Fibroblast of lung (primary cell): Measurements from ENCODE around the gene CMTM5. TPM values are rescaled to one million over a fixed set of nuclear protein-coding genes. Genes with fewer than 3 reads are reported as not detected.
"Not testable (repeated sequence)": the region's sequence is repeated elsewhere in the genome, so short reads cannot be mapped to it uniquely, and the experiment has no call there.

Experiments used
- DNase-seq, 2 donors: peaks; one replicate each; pipeline versions ENCODE4 v3.0.0 to v3.0.0-alpha.2; 2010; ENCODE audit warnings: low read depth in 2 of 2
- H2AFZ ChIP-seq: 2 replicates; pipeline ENCODE4 v1.5.1; 2012; ENCODE audit warnings: low read length, control low read depth, inconsistent platforms
- H3K27ac ChIP-seq: 2 replicates; pipeline ENCODE4 v1.5.1; 2011; ENCODE audit warnings: low read length, control low read depth; ENCODE audit not compliant: insufficient read depth
- H3K27me3 ChIP-seq: 2 replicates; pipeline ENCODE4 v1.5.1; 2011; ENCODE audit warnings: mild to moderate bottlenecking, low read length; ENCODE audit not compliant: control insufficient read depth, insufficient read depth
- H3K36me3 ChIP-seq: 2 replicates; pipeline ENCODE4 v1.5.1; 2011; ENCODE audit warnings: low read length; ENCODE audit not compliant: control insufficient read depth, insufficient read depth
- H3K4me1 ChIP-seq: 2 replicates; pipeline ENCODE4 v1.5.1; 2011; ENCODE audit warnings: low read length; ENCODE audit not compliant: control insufficient read depth, insufficient read depth; ENCODE audit errors: extremely low read depth
- H3K4me2 ChIP-seq: 2 replicates; pipeline ENCODE4 v1.5.1; 2011; ENCODE audit warnings: low read length, control low read depth; ENCODE audit not compliant: insufficient read depth; ENCODE audit errors: extremely low read depth
- H3K4me3 ChIP-seq, 4 experiments: fragments of 200-600 bp in 1 of 4; sonication (generic) in 1 of 4; replicated peaks in 1 of 4; 2 replicates each; pipeline ENCODE4 v1.5.1; 2011 to 2016; ENCODE audit warnings: low read length in 4 of 4, low read depth in 3 of 4, mild to moderate bottlenecking in 3 of 4, control low read depth in 2 of 4, inconsistent platforms in 1 of 4, mixed read lengths in 1 of 4; ENCODE audit not compliant: insufficient read depth in 1 of 4; ENCODE audit errors: control extremely low read depth in 1 of 4
- H3K79me2 ChIP-seq: 2 replicates; pipeline ENCODE4 v1.5.1; 2012; ENCODE audit warnings: mild to moderate bottlenecking, low read length, inconsistent platforms; ENCODE audit not compliant: control insufficient read depth, insufficient read depth
- H3K9ac ChIP-seq: 2 replicates; pipeline ENCODE4 v1.5.1; 2011; ENCODE audit warnings: mild to moderate bottlenecking, low read length, control low read depth; ENCODE audit not compliant: insufficient read depth
- H3K9me3 ChIP-seq: 2 replicates; pipeline ENCODE4 v1.5.1; 2012; ENCODE audit warnings: low read depth, low read length; ENCODE audit not compliant: control insufficient read depth, insufficient read depth
- H4K20me1 ChIP-seq: 2 replicates; pipeline ENCODE4 v1.5.1; 2011; ENCODE audit warnings: low read length; ENCODE audit not compliant: control insufficient read depth, insufficient read depth; ENCODE audit errors: extremely low read depth
- EZH2 ChIP-seq: IDR thresholded peaks from 2 replicates; pipeline ENCODE4 v1.5.1; 2012; ENCODE audit warnings: low read length, control low read depth, mild to moderate bottlenecking; ENCODE audit errors: missing control alignments
- polyA plus RNA-seq, 2 donors: library from polyadenylated mRNA; depleted of rRNA in 1 of 2; stranded (reverse) in 1 of 2; unstranded in 1 of 2; fragments of >200 nt; gene quantifications; 2 replicates each; pipeline ENCODE4 v1.2.1, GENCODE V29; 2011 to 2012; ENCODE audit warnings: missing spikeins in 1 of 2
- total RNA-seq: library from RNA; depleted of rRNA; stranded (reverse); fragments of >200 nt; gene quantifications from 2 replicates; pipeline ENCODE4 v1.2.1, GENCODE V29; 2014
- TF ChIP-seq, protein P1 (sequence below), 2 donors: IDR thresholded peaks in 1 of 2; conservative IDR thresholded peaks in 1 of 2; 1 replicate in 1 of 2; 2 replicates in 1 of 2; pipeline ENCODE4 v1.5.1; 2011 to 2012; ENCODE audit warnings: low read length in 2 of 2, control low read depth in 1 of 2, inconsistent platforms in 1 of 2, low read depth in 1 of 2, mild to moderate bottlenecking in 1 of 2

CMTM5 gene
- total and polyA plus RNA-seq, 2 donors (not counting 1 experiment from before 2014, with no cell fraction given): 0.08 to 0.33 TPM

DNA sequence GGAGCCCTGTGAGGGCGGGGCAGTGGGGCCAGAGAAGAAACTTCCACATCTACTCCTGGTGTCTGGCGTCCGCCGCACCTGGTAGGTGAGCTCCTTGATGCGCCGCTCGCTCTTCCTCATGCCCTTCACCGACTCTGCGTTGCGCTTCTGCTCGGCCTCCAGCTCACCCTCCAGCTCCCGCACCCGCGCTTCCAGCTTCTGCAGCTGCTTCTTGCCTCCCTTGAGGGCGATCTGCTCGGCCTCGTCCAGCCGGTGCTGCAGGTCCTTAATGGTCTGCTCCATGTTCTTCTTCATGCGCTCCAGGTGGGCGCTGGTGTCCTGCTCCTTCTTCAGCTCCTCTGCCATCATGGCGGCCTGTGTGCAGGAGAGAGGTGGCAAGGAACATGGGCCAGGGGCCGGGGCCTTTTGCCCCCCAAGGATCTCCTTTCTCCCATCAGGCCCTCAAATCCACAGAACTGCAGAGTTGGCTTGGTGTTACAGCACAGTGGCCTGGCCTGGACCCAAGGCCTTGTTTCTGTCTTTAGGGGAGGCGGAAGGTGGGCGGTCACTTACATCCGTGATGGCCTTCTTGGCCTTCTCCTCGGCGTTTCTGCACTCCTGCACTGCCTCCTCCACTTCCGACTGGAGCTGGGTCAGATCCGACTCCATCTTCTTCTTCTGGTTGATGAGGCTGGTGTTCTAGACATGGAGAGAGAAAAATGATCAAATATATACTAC lies 7.7 kb downstream of the CMTM5 start:
- no peak overlapping the region for H3K9ac ChIP-seq
- no peaks in the 10 kb centered on the region for H3K36me3 ChIP-seq
- H3K9me3 ChIP-seq: no peaks in the 10 kb centered on the region
- no peak overlapping the region for H3K4me2 ChIP-seq
- H3K27ac ChIP-seq: no peak overlapping the region
- H2AFZ ChIP-seq: no peak overlapping the region
- H3K4me3 ChIP-seq: no peak overlapping the region
- H3K4me1 ChIP-seq: no peaks in the 10 kb centered on the region
- no peak for TF ChIP-seq EZH2
- TF ChIP-seq, protein P1, sequence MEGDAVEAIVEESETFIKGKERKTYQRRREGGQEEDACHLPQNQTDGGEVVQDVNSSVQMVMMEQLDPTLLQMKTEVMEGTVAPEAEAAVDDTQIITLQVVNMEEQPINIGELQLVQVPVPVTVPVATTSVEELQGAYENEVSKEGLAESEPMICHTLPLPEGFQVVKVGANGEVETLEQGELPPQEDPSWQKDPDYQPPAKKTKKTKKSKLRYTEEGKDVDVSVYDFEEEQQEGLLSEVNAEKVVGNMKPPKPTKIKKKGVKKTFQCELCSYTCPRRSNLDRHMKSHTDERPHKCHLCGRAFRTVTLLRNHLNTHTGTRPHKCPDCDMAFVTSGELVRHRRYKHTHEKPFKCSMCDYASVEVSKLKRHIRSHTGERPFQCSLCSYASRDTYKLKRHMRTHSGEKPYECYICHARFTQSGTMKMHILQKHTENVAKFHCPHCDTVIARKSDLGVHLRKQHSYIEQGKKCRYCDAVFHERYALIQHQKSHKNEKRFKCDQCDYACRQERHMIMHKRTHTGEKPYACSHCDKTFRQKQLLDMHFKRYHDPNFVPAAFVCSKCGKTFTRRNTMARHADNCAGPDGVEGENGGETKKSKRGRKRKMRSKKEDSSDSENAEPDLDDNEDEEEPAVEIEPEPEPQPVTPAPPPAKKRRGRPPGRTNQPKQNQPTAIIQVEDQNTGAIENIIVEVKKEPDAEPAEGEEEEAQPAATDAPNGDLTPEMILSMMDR (conservative IDR thresholded peaks at IDR 0.05 in 1 of 2, IDR thresholded peaks at IDR 0.05 in 1 of 2; ENCODE audit: low read depth in 1 of 2, low read length in 2 of 2): no peak
- no peaks in the 10 kb centered on the region for H3K79me2 ChIP-seq
- H3K27me3 ChIP-seq: no peaks in the 10 kb centered on the region
- H4K20me1 ChIP-seq: no peaks in the 10 kb centered on the region
- DNase-seq: no peak

DNA sequence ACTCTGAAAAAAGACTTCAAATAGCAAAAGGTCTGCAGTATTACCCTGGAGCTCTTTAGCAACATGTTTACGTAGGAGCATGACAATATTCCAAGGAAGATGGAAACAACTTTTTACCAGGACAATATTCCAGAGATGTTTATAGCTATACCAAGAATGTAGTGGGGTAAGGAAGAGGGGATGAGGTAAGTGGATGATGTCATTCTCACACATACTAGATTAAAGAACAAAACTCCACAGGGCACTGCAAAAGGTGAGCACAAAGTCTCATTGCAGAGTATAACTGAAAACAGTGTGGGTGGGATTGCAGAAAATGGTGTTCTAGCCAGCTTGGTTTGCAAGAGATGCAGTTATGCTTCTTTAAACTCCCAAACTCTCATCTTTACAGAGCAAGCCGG lies 8.4 kb downstream of the CMTM5 start:
- H3K4me1 ChIP-seq: no peaks in the 10 kb centered on the region
- no peaks in the 10 kb centered on the region for H3K79me2 ChIP-seq
- DNase-seq: no peak
- no peak overlapping the region for H2AFZ ChIP-seq
- no peak overlapping the region for H3K4me3 ChIP-seq
- no peaks in the 10 kb centered on the region for H4K20me1 ChIP-seq
- TF ChIP-seq, protein P1 (conservative IDR thresholded peaks at IDR 0.05 in 1 of 2, IDR thresholded peaks at IDR 0.05 in 1 of 2; ENCODE audit: low read depth in 1 of 2, low read length in 2 of 2): no peak
- TF ChIP-seq EZH2: no peak
- H3K27ac ChIP-seq: no peak overlapping the region
- H3K4me2 ChIP-seq: no peak overlapping the region
- H3K27me3 ChIP-seq: no peaks in the 10 kb centered on the region
- H3K36me3 ChIP-seq: no peaks in the 10 kb centered on the region
- no peaks in the 10 kb centered on the region for H3K9me3 ChIP-seq
- no peak overlapping the region for H3K9ac ChIP-seq

DNA sequence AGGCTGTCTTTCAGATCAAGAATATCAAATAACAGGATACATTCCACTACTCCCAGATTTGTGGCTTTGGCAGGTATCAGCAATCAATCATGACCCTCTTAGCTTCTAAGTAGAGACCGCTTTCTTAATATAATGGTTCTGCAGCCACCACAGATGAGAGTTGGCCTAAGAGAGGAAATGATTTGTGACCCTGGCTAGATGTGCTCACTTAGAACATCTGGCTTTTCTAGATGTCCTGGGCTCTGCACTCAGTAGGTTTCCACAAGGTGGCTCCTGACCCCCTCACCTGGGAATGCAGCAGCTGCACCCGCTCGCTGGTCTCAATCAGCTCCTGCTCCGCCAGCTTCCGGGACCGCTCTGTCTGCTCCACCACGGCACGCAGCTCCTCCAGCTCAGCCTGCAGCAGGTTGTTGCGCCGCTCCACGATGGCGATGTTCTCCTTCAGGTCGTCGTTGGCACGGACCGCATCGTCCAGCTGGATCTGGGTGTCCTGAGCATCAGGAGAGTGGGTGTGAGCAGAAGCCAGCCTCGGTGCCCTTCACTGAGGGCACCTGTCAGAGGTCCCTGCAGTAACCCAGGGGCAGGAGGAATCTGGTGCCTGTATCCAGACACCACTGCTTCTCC lies 8.9 kb downstream of the CMTM5 start:
- H3K4me1 ChIP-seq: no peaks in the 10 kb centered on the region
- H4K20me1 ChIP-seq: no peaks in the 10 kb centered on the region
- H3K79me2 ChIP-seq: no peaks in the 10 kb centered on the region
- no peak overlapping the region for H3K4me2 ChIP-seq
- H3K27ac ChIP-seq: no peak overlapping the region
- no peak overlapping the region for H3K9ac ChIP-seq
- no peaks in the 10 kb centered on the region for H3K27me3 ChIP-seq
- H2AFZ ChIP-seq: no peak overlapping the region
- H3K36me3 ChIP-seq: no peaks in the 10 kb centered on the region
- no peak for TF ChIP-seq EZH2
- TF ChIP-seq, protein P1 (conservative IDR thresholded peaks at IDR 0.05 in 1 of 2, IDR thresholded peaks at IDR 0.05 in 1 of 2; ENCODE audit: low read depth in 1 of 2, low read length in 2 of 2): no peak
- no peaks in the 10 kb centered on the region for H3K9me3 ChIP-seq
- no peak overlapping the region for H3K4me3 ChIP-seq
- DNase-seq: no peak

DNA sequence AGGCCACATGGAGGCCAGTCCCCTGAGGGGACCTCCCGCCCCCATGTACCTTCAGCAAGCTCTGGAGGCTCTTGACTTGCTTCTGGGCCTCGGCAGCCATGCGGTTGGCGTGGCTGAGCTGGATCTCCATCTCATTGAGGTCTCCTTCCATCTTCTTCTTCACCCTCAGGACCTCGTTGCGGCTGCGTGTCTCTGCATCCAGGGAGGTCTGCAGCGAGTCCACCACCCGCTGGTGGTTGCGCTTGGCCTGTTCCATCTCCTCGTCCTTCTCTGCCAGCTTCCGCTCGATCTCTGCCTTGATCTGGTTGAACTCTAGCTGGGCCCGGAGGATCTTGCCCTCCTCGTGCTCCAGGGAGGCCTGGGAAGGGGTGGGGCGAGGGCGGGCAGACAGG lies 9.4 kb downstream of the CMTM5 start:
- not testable (repeated sequence) for H3K4me3 ChIP-seq, DNase-seq

More for the DNA sequence above, 9.4 kb downstream of the CMTM5 start:
- H3K4me1 ChIP-seq, H2AFZ ChIP-seq, H3K9ac ChIP-seq, H3K79me2 ChIP-seq, H3K27me3 ChIP-seq, H3K9me3 ChIP-seq, H3K4me2 ChIP-seq, H4K20me1 ChIP-seq, H3K27ac ChIP-seq, H3K36me3 ChIP-seq: not testable (repeated sequence)
